HepG2 (cell line): ENCODE measurements around the gene MKX. TPM values are rescaled to one million over a fixed set of nuclear protein-coding genes. Genes with fewer than 3 reads are reported as not detected.

Experiments
- ATAC-seq: fragments of 200-7000 bp; cut with Tn5 transposase; 3 replicates; pipeline ENCODE4 v1.9.1; 2020; ENCODE audit warnings: mild to moderate bottlenecking, moderate library complexity
- BruUV-seq: library from RNA; stranded (reverse); fragments of 400-500 nt; replicated peaks from 2 replicates; lab custom pipeline; 2021; lab: Mats Ljungman, UMichigan
- CTCF ChIA-PET: fragments of 300-600 bp; formaldehyde crosslinking; extraction: SDS; loops from one replicate; lab custom pipeline; 2021; ENCODE audit warnings: low total read pairs, inconsistent platforms, low intra/inter-chr PET ratio; lab: Yijun Ruan, JAX
- POLR2A ChIA-PET: fragments of 350-600 bp; sonication (Branson Sonifier 250); formaldehyde crosslinking; loops from one replicate; lab custom pipeline; 2020; ENCODE audit warnings: antibody characterized with exemption, inconsistent platforms; lab: Yijun Ruan, JAX
- DNase-seq: peaks from one replicate; pipeline ENCODE4 v3.0.0-alpha.2; 2015; ENCODE audit warnings: low spot score
- FAIRE-seq: peaks from 3 replicates; lab custom pipeline; 2011; peaks lifted over from hg19 to GRCh38; lab: Jason Lieb, UNC
- H2AFZ ChIP-seq: one replicate; pipeline ENCODE4 v1.6.1; 2011; ENCODE audit warnings: low read length, inconsistent platforms
- H3K27ac ChIP-seq: fragments of 300-600 bp; 3 replicates; pipeline ENCODE4 v1.8.0; 2011; ENCODE audit warnings: mixed run types, mild to moderate bottlenecking, mixed read lengths, low read length, inconsistent platforms; ENCODE audit not compliant: insufficient read depth; ENCODE audit errors: extremely low read length
- H3K27me3 ChIP-seq, 2 experiments: fragments of 200-600 bp in 1 of 2; 2 replicates in 1 of 2; 3 replicates in 1 of 2; pipeline versions ENCODE4 v1.6.0 to v1.8.0; 2011; ENCODE audit warnings: low read length in 2 of 2, mild to moderate bottlenecking in 2 of 2, moderate library complexity in 2 of 2, inconsistent platforms in 1 of 2; ENCODE audit not compliant: insufficient read depth in 2 of 2, control insufficient read depth in 1 of 2
- H3K36me3 ChIP-seq, 2 experiments: fragments of 200-600 bp in 1 of 2; replicated peaks in 1 of 2; 2 replicates in 1 of 2; 3 replicates in 1 of 2; pipeline versions ENCODE4 v1.5.1 to v1.8.0; 2011; ENCODE audit warnings: low read length in 2 of 2, inconsistent platforms in 1 of 2; ENCODE audit not compliant: insufficient read depth in 2 of 2, control insufficient read depth in 1 of 2
- H3K4me1 ChIP-seq: 2 replicates; pipeline ENCODE4 v1.5.1; 2012; ENCODE audit warnings: low read length, inconsistent platforms; ENCODE audit not compliant: insufficient read depth
- H3K4me2 ChIP-seq: 2 replicates; pipeline ENCODE4 v1.6.0; 2011; ENCODE audit warnings: low read depth, low read length, inconsistent platforms
- H3K4me3 ChIP-seq, 3 experiments: fragments of 200-600 bp in 1 of 3; sonication (generic), shearing (Covaris generic) in 1 of 3; replicated peaks in 1 of 3; 2 replicates each; pipeline ENCODE4 v1.5.1; 2011 to 2016; ENCODE audit warnings: low read length in 3 of 3, inconsistent platforms in 2 of 3, low read depth in 2 of 3, mild to moderate bottlenecking in 2 of 3, control low read depth in 1 of 3, mixed read lengths in 1 of 3; ENCODE audit not compliant: insufficient read depth in 1 of 3
- H3K79me2 ChIP-seq: one replicate; pipeline ENCODE4 v1.6.1; 2011; ENCODE audit warnings: low read length, inconsistent platforms; ENCODE audit not compliant: insufficient read depth
- H3K9ac ChIP-seq: 2 replicates; pipeline ENCODE4 v1.6.0; 2011; ENCODE audit warnings: mild to moderate bottlenecking, low read depth, low read length, inconsistent platforms; ENCODE audit not compliant: insufficient read depth
- H3K9me3 ChIP-seq: 2 replicates; pipeline ENCODE4 v1.5.1; 2012; ENCODE audit warnings: mild to moderate bottlenecking, low read length
- H4K20me1 ChIP-seq: 2 replicates; pipeline ENCODE4 v1.6.0; 2011; ENCODE audit warnings: inconsistent platforms, mild to moderate bottlenecking, low read length, moderate library complexity; ENCODE audit not compliant: insufficient read depth
- BHLHE40 ChIP-seq: IDR thresholded peaks from 2 replicates; pipeline ENCODE4 v1.6.1; 2011; ENCODE audit warnings: low read length, improper control_type of control experiment
- CTCF ChIP-seq: sonication (generic); formaldehyde crosslinking; IDR thresholded peaks from 2 replicates; pipeline ENCODE4 v1.5.0; 2020; ENCODE audit warnings: mild to moderate bottlenecking, missing genetic modification reagents, moderate library complexity
- DNMT3B ChIP-seq: conservative IDR thresholded peaks from 2 replicates; pipeline ENCODE4 v1.6.1; 2016; ENCODE audit warnings: missing biosample characterization, control low read depth
- SIN3B ChIP-seq: fragments of 150-350 bp; IDR thresholded peaks from 2 replicates; pipeline ENCODE4 v1.6.1; 2014; ENCODE audit warnings: low read length
- ZBTB4 ChIP-seq: sonication (generic); formaldehyde crosslinking; IDR thresholded peaks from 2 replicates; pipeline ENCODE4 v1.4.0; 2020; ENCODE audit warnings: missing genetic modification reagents, mild to moderate bottlenecking, borderline replicate concordance
- WGBS: methylation state at CpG from one replicate; pipeline ENCODE4 v1.1.6; 2017; ENCODE audit warnings: low lambda C conversion rate; 5-methylcytosine and 5-hydroxymethylcytosine counted together
- in situ Hi-C: cut with HindIII; loops from 2 replicates; pipeline ENCODE4 v1.10.0; 2017; ENCODE audit warnings: low pct_unique_long_range_greater_than_20kb; ENCODE audit not compliant: extremely low pct_ligation_motif_present
- intact Hi-C: fragments of 100-400 bp; cut with micrococcal nuclease; formaldehyde crosslinking; loops from one replicate; pipeline ENCODE4 v1.10.0; 2022; ENCODE audit not compliant: unreplicated experiment
- polyA plus RNA-seq, 8 experiments: library from polyadenylated mRNA; depleted of rRNA in 3 of 8; stranded (reverse) in 7 of 8; unstranded in 1 of 8; fragments of >200 nt; fragmentation: Illumina TruSeq in 4 of 8; extraction: Trizol in 4 of 8; gene quantifications; 2 replicates each; pipeline versions ENCODE4 v1.2.1 to v1.2.3, GENCODE V29; 2011 to 2016; ENCODE audit warnings: low read depth in 4 of 8, missing spikeins in 1 of 8, mixed read lengths in 1 of 8; ENCODE audit not compliant: insufficient read depth in 1 of 8
- total RNA-seq, 5 experiments: library from RNA; depleted of rRNA; stranded (reverse); fragments of >200 nt; fragmentation: Illumina TruSeq; extraction: Trizol; gene quantifications; 2 replicates each; pipeline ENCODE4 v1.2.3, GENCODE V29; 2016; ENCODE audit warnings: low read depth in 1 of 5
- TF ChIP-seq, protein P1 (sequence below): sonication (generic); formaldehyde crosslinking; IDR thresholded peaks from 2 replicates; pipeline ENCODE4 v1.5.1; 2020; ENCODE audit warnings: missing genetic modification reagents, mild to moderate bottlenecking, borderline replicate concordance

Gene MKX
- total and polyA plus RNA-seq, 2 of the 13 experiments (the other 11 are each of a cell fraction or from before 2014, with no cell fraction given), result not detected

- TF ChIP-seq ZBTB4 (CRISPR knock-in tag) (no peak), BHLHE40 (no peak), SIN3B (no peak)
- TF ChIP-seq, protein P1, sequence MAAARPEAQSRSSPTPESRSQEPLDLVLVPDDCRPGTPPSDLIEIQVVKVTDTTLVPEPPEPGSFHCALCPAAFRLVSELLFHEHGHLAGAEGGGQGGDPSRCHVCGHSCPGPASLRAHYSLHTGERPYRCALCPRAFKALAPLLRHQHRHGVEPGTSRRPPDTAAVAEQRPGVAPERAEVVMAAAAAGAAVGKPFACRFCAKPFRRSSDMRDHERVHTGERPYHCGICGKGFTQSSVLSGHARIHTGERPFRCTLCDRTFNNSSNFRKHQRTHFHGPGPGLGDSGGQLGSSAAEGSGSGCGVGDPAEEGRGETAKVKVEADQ (CRISPR knock-in tag), result no peak
- TF ChIP-seq, all 625 proteins: peak for 0
Measured at GRCh38 chr10:27745732-27746396, at the start of gene MKX (continued).

DNA sequence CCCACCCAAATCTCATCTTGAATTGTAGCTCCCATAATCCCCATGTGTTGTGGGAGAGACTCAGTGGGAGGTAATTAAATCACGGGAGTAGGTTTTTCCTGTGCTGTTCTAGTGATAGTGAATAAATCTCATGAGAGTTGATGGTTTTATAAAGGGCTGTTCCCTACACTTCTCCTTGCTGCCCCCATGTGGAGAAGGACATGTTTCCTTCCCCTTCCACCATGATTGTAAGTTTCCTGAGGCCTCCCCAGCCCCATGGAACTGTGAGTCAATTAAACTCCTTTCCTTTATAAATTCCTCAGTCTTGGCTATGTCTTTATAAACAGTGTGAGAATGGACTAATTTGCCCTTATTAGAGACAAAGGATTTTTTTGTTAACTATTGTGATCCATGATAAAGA lies 48.5 kb upstream of the MKX start:
- no TSS peak for BruUV-seq
- no peaks in the 10 kb centered on the region for H3K4me1 ChIP-seq
- no peaks in the 10 kb centered on the region for H3K36me3 ChIP-seq
- no peaks in the 10 kb centered on the region for H3K9me3 ChIP-seq
- CTCF ChIA-PET, result interaction anchor here (1.3 kb wide), 1 partner anchor 52 kb away, joined by 4 read pairs; no protein-coding TSS in a partner anchor
- H3K27ac ChIP-seq, result no peak overlapping the region
- no peaks in the 10 kb centered on the region for H3K79me2 ChIP-seq
- ATAC-seq (no peak), DNase-seq (no peak), FAIRE-seq (no peak)
- no peak overlapping the region for H3K9ac ChIP-seq
- H2AFZ ChIP-seq, result no peak overlapping the region
- no peaks in the 10 kb centered on the region for H4K20me1 ChIP-seq
- peaks cover 0 to 7% of the 10 kb centered on the region in 2 experiments; a peak in 2 of 5 replicates for H3K27me3 ChIP-seq
- 0% methylated on average over 1 of the region's 1 CpG for WGBS
- TF ChIP-seq DNMT3B (CRISPR knock-in tag), result no peak
- peak; percentile 17; the same call in 1 of the 2 replicates for TF ChIP-seq CTCF
- POLR2A ChIA-PET, result no interaction called here
- no peak overlapping the region for H3K4me3 ChIP-seq
- intact Hi-C loops, result no loop called here
- no peak overlapping the region for H3K4me2 ChIP-seq
- in situ Hi-C loops, result no loop called here
